ENCODE results near the gene SNRPD1.
"Not testable (repeated sequence)": the region's sequence is repeated elsewhere in the genome, so short reads cannot be mapped to it uniquely, and the experiment has no call there.

SNRPD1 gene

GRCh38 chr18:21612125-21613039 lies at the start of gene SNRPD1:
Gene SNRPD1, plus strand, starts transcription at chr18:21612314. Its CDS starts 116 bp downstream, at chr18:21612430.
- DNase-seq: peak; percentile 97

- no peak for DNase-seq
Measured at GRCh38 chr18:21571772-21572171, 40.3 kb upstream of the SNRPD1 start.

GRCh38 chr18:21575656-21576055 lies 36.5 kb upstream of the SNRPD1 start:
- no peak for DNase-seq

GRCh38 chr18:21584391-21584790 lies 27.7 kb upstream of the SNRPD1 start:
- no peak for DNase-seq

DNA sequence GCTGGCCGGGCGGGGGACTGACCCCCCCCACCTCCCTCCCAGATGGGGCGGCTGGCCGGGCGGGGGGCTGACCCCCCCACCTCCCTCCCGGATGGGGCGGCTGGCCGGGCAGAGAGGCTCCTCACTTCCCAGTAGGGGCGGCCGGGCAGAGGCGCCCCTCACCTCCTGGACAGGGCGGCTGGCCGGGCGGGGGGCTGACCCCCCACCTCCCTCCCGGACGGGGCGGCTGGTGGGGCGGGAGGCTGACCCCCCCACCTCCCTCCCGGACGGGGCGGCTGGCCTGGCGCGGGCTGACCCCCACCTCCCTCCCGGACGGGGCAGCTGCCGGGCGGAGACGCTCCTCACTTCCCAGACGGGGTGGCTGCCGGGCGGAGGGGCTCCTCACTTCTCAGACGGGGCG lies 19.8 kb upstream of the SNRPD1 start:
- not testable (repeated sequence) for DNase-seq

GRCh38 chr18:21593540-21594257 lies 18.4 kb upstream of the SNRPD1 start:
- DNase-seq: peak; percentile 36

DNA sequence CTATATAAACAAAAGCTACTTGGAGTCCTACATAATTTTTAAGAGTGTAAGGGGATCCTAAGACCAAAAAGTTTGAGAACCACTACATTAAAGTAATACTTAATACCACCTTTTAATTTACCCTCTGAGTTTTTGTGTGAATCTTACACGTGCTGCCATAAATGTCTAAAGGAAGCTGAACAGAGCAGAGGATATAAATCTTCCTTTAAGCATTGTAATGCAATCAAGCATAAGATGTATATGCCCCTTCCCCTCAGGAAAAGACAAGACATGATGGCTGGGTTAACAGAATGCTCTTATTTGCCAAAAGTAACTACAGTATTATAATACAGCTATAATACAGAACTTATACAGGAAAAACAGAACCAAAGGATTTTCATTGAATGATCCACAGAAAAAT lies 14.5 kb upstream of the SNRPD1 start:
- no peak for DNase-seq

- peak; percentile 18 for DNase-seq
Measured at GRCh38 chr18:21598726-21599584, 13.2 kb upstream of the SNRPD1 start.

DNA sequence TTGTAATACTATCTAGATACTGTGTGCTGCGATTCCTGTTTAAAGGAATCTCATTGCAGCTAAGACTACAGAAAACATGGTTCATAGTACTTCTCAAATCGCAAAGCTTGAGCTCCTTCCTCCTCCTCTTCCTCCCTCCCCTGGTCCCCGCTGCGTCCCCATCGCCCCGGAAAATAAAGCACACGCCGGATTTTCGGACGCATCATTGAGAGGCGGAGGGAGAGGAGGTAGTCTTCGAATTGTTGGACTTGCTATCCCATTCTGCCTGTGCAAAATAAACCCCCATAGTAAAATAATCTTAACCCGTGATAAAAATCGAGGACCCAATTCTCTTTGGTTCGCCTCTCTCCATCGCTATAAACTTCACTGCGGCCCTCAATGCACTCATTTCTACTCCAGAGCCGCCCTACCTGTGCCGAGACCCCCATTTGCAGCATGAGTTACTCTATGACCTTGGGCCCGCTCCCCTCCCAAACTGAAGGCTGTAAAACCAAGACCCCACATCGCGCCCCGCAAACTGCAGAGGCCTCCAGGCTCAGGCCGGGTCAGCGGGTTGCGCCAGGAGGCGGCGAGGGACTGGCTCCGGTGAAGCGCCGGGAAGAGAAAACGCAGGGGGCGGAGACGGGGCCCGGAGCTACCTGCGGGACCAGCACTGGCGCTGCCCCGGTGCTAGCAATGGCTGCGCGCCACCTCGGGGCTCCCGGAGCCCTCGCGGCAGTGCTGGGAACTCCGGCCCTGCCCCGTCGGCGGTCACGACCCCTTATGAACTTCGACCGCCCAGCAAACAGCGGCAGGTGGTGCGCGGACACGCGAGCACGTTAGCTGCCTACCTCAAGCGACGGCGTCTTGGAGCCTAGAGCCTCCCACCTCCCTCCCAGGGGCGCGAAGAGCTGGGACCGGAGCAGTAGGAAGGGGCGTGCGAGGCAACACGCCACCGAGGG lies 12.3 kb upstream of the SNRPD1 start:
- DNase-seq: peak; percentile 57

GRCh38 chr18:21600526-21601410 lies 11.3 kb upstream of the SNRPD1 start, which contains the start of gene ESCO1:
Gene ESCO1, minus strand, starts transcription at chr18:21600704. Its CDS starts 25,861 bp downstream, at chr18:21574843.
- peak; percentile 99 for DNase-seq

GRCh38 chr18:21602299-21602587 lies 9.9 kb upstream of the SNRPD1 start:
- DNase-seq: peak; percentile 69

DNA sequence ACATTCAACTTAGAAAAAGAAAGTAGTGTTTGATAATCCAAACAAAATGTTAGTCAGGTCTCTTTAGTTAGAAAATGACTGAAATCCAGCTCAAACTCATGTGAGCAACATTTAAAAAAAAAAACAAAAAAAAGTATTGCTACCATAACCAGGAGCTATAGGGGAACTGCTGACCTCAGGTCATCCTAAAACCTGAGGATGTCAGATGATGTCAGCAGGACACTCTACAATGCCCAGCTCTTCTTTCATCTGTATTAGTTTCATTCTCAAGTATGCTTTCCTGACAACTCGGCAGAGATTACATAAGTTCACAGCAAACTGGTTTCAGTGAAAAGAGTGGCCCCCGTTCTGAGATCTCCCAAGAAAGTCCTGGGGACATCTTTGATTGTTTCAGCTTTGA lies 7.4 kb upstream of the SNRPD1 start:
- DNase-seq: no peak

DNA sequence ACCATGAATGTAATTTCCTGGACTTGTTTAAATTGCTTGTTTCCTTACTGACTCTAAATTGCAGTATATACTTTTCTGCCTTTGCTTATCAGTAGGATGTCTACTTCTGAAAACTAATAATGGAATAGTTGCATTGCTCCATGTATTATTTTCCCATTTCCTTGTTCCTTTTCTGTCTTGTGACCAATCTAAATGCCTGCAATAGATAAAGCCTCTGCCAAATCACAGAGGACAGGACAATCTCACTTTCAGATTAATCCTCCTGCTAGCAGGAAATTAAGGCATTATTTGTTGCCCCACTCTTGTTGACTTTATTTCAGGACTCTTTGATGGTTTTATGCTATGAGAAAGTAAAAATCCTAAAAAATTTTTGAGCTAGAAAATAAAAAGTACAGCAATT lies 6.9 kb upstream of the SNRPD1 start:
- DNase-seq: no peak

GRCh38 chr18:21611401-21612124 lies 551 bp upstream of the SNRPD1 start:
- DNase-seq: not testable (repeated sequence)

- DNase-seq: not testable (repeated sequence)
Measured at GRCh38 chr18:21621640-21622039, 9.5 kb downstream of the SNRPD1 start.

DNA sequence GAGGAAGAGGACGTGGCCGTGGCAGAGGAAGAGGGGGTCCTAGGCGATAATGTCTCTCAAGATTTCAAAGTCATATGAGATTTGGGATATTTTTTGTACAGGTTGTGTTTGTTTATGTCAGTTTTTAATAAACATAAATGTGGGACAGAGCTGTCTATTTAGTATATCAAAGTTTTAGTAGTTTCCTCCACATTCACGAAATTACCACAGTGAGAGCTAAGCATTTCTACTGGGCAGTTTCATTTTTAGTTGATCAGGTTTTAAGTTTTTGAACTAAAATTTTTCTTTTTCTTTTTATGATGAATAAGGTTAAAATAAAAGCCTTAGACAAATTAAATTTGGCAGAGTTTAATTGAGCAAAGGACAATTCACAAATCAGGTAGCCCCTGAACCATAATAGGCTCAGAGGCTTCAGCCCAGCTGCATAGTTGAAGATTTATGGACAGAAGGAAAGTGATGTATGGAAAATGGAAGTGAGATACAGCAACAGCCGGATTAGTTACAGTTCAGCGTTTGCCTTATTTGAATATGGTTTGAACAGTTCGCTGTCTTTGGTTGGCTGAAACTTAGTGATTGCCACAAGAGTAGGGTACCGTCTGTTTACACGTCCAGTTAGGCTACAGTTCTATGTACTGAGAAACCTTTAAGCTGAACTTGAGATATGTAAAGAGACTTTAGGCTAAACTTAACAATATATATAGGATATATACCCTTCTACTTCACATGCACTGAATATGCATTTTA lies 17.1 kb downstream of the SNRPD1 start:
- DNase-seq: no peak

- DNase-seq: peak; percentile 35
Measured at GRCh38 chr18:21632393-21632792, 20.3 kb downstream of the SNRPD1 start.

DNA sequence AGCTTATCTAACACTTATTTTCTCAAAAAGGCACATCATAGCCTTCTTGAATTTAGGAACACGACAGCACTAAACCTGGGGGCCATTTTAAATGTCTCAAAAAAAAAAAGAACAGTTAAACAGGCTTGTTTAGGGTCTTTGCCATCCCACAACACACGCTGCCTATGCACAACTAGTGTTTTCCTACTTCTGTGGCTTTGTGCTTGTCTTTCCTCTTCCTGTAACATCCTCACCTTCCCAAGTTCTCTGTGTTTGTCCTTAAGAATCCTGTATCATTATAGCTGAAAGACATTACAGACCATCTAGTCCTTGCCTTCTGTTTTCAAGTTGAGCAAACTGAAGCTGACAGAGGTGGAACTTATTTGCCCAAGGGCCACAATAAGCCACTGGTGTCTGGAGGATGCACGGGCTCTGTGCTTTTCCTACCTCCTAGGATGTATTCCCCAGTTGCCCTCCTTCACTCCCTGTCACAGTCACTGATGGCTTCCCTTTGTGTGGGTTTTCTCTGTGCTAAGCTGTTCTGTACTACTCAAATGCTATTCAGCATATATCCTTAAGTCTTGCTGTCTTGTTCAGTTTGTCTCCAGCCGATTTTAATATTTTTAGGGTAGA lies 22.6 kb downstream of the SNRPD1 start:
- no peak for DNase-seq

- no peak for DNase-seq
Measured at GRCh38 chr18:21636769-21637168, 24.7 kb downstream of the SNRPD1 start.

Data from hematopoietic multipotent progenitor cell treated with erythropoietin and hydrocortisone succinate and interleukin-3 and kit ligand, for 4 days (in vitro differentiated cells).